CD4-positive, alpha-beta T cell treated with Interleukin-17A for 1 hour (primary cell): ENCODE results near the gene KMT2E.
A peak's percentile ranks its signal among the peaks of the same experiment; 100 is the strongest.

Experiments
- DNase-seq: peaks from one replicate; pipeline ENCODE4 v3.0.0-alpha.2; 2020

The KMT2E gene

DNA sequence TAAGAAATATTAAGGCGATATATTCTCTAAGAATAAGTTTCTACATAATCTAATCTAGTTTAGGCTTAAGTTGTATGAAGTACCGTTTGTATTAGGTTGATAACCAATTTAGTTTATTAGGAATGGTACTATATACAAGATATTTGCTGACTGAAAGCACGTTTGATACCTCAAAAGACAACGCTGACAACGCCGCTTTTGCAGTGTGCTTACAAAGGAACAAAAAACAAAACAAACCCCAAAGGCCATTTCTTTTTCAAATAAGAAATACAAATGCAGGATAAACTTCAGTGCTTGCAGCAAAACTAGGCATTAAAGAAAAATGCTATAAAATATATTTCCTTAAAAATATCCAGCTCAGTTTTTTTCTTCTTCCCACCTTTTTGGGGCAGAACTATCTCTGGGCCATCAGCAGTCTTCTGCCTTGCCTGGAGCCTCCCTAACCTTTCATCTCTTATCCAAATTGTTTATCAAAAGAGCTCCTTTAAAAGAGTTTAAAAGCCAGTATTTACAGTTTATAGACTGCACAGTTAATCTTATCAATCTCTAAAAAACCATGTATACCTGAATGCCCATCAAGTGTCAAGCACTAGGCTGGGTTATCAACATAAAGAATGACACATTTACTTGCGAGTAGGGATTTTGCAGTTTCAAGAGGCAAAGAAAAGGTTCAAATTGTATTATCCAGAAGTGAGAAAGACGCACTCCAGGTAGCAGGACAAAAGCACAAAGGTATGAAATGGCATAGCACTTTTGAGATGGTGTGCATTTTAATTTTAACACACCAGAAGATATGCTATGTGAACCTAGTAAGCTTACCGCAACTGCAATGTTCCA, 4.1 kb upstream of the KMT2E start:
- no peak for DNase-seq

DNA sequence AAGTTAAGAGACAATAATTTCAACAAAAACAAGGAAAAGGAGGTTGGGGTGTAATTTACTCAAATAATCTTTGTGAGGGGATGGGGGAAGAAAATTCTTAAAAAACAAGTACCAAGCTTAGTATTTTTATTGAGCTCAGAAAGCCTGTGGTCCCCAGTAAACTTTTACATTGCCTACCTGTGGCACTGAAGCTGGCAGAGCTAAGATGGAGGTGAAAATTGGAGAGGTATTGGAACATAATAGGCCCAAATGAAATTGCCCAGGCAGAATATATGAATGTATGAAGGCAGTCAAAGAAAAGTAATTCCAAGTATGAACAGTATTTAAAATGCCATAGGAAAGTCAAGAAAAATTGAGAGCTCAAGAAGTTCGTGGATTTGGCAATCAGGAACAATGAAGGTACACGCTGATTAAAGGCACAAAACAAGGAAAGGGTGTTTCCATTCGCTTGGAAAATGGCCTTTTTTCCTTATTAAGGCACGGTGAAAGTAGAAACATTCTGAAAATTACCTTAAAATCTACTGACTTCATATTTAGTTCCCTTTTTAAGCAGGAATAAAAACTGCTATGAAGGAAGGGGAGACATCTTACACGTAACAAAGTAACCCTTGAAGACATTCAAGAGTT, 3.4 kb upstream of the KMT2E start:
- peak; percentile 46 for DNase-seq

DNA sequence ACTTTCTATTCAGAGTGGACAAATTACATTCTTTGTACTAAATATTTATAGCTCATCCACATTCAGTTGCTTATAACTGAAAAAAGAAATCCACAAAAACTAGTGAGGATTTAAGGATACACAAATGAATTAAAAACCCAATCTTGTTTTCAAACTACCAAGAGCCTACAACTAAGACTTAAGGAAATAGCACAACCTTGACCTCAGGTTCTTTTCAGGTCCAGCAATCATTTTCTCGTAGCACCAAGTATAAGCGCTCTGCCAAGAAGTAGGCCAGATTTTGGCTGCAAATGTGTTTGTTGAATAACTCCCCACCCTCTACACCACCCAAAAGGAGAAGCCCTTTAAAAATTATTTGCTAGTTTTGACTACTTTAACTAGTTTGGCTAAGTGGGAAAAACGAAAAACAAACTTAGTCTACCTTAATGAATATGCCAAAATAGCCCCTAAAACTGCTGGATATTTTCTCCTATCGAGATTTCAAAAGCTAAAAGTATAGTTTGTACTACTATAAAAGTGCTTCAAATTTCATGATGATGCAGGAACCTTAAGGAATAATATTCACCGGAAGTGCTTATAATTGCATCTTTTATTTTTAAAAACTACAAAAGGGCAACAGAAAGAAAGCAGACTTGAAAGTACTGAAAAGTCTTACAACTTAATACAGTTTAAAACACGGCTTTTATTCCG, 2.7 kb upstream of the KMT2E start:
- DNase-seq: peak; percentile 55

DNA sequence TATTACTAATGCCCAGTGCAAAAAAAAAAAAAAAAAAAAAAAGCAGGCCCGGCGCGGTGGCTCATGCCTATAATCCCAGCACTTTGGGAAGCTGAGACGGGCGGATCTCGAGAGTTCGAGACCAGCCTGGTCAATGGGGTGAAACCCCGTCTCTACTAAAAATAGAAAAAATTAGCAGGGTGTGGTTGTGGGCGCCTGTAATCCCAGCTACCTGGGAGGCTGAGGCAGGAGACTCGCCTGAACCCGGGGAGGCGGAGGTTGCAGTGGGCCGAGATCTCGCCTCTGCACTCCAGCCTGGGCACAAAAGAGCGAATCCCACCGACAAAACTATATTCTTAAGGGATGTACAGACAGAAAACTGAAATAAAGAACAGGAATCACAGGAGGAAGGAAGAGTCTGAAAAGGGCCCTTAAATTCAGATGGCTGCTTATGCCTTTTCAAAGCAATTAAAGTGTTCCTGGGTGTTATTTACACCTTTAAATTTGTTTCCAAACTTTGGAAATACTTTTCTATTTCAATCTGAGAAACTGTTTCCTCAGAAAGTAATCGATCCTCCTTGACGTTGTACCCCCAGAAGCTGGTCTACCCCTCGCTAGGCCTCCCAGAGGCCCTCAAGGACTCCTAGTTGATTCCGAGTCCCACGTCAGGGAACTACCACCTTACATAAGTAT, 2.0 kb upstream of the KMT2E start:
- DNase-seq: peak; percentile 60

DNA sequence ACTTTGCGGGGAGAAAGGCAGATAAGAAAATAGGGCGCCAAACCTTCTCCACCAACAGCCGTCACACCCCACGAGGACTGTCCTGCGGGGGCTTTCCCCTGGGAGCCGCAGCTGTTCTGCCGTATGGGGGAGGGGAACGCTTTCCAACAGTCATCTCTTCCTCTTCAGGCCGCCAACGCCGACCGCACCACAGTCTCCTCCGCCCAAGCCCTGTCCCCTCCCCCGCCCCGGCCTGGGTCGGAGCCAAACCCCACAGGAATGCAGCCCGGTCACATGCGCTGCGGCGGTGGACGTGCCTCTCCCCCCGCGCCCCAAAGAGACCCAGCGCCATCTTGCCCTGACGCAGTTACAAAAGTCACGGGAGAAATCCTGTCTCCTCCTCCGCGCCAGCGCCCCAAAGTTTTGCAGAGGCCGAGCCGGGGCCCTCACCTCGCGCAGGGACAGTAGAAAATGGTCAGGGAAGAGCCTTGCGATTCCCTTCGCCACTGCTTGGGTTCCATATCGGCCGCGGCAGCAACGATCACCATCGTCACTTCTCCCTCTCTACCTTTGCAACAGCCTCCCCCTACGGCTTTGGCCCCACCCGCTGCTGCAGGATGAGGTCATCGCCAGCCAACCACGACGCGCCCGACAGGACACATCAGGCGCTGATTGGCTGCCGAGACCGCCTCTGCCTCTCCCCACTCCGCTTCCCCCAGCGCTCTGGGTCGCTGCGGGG, 1.3 kb upstream of the KMT2E start:
- peak; percentile 100 for DNase-seq

DNA sequence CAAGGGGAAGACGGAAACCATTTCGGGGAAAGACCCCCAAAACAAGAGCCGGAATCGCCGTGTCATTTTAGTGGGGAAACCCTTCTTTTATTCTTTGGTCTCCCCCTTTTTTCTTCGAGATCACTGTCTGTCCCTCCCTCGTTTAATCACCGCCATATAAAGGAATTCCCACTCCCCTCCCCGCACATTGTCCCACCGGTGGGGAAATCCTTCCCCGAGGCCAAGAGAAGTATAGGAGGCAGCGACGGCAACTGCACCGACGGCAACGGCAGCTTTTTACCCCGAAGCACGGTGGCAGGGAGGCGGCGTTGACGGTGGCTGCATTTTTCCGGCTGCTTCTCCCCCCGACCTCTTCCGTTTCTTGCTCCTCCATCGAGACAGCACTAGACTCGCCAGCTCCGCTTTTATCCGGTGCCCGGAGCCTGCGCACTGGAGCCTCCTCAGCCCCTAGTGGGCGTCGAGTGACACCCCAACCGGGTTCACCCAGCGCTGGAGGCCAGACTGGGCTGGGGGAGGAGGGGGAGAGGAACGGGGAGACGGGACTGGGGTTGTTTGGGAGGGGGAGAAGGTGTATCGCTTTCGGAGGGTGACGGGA, 687 bp upstream of the KMT2E start:
- DNase-seq: peak; percentile 96

DNA sequence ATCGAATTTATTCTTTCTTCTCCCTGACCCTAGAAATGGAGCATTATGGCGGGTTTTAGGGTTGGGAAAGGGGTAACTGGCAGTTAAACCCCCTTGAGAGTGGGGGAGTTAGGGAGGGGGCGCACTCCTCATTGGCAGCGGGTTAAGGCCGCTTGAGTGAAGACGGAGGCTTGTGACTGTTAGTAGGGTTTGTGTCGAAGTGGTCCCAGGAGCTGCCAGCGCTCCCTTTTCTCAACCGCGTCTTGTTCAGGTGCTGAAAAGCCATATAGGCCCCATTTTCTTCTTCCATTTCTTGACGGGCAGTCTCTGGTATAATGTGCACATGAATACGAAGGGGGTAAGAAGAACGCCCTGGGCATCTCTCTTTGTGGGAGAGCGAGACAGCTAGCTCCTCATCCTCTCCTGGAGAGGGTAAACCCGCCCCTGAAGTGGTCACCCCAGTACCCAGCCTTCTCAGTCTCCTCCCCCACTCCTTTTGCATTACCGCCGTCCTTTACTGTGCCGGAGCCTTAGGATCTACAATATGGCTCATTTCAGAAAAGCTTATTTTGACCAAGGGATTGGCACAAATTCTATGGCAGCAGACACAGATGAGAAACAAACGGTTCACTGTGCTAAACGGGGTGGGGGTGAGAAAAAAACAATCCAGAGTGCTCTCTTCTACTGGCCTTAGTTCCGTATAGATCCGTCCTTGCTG, 836 bp downstream of the KMT2E start:
- peak; percentile 86 for DNase-seq

DNA sequence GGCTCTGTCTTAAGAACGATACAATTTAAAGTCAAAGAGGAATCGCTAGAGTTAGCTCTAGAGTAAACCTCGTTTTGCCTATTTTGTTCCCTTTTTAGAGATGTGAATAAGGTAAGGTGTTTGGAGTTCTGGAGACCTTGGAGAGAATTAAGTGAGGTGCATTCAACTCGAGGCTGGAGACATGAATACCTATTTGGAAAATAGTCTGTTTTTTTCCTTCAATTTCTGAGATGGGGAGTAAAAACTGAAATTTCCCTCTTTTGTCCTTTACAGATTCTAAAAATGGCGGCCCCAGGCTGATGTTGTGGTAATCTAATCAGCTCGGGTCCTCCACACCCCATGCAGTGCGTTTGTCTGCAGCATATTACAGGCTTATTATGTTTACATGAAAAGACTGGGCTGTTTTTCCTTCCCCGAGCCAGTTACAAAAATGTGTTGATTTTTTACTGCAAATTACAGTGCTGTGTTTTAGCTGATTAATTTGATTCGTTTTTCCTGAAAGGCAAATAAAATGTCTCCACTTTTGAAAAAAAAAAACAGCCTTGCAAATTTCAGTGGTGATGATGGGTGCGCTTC, 1.5 kb downstream of the KMT2E start:
- peak; percentile 62 for DNase-seq

DNA sequence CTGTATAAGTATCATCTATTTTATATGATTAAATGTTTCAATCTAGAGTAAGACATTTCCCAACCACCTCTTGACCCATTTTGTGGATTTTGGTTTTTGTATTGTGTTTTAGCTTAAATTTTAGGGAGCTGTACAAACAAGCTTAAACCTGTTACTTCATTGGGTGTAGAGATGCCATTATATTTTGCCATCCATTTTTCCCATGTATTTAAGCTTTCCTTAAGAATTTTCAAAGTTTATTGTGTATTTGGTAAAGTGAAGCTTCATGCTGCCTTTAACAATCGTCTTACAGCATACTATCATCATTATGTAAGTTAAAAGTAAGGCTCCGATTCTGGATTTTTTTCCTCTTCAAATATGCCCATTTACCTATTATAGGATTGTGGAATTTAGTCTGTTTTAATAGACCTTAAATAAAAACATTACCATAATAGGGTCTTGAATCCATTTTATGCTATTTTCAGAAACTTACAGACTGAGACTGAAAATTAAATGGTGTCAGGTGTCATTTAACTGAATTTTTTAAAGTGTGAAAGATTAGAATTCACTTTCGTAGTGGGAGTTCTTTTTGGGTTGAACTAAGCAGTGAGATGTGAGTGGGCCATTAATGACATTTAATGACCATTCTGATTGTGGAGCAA, 2.2 kb downstream of the KMT2E start:
- DNase-seq: no peak

DNA sequence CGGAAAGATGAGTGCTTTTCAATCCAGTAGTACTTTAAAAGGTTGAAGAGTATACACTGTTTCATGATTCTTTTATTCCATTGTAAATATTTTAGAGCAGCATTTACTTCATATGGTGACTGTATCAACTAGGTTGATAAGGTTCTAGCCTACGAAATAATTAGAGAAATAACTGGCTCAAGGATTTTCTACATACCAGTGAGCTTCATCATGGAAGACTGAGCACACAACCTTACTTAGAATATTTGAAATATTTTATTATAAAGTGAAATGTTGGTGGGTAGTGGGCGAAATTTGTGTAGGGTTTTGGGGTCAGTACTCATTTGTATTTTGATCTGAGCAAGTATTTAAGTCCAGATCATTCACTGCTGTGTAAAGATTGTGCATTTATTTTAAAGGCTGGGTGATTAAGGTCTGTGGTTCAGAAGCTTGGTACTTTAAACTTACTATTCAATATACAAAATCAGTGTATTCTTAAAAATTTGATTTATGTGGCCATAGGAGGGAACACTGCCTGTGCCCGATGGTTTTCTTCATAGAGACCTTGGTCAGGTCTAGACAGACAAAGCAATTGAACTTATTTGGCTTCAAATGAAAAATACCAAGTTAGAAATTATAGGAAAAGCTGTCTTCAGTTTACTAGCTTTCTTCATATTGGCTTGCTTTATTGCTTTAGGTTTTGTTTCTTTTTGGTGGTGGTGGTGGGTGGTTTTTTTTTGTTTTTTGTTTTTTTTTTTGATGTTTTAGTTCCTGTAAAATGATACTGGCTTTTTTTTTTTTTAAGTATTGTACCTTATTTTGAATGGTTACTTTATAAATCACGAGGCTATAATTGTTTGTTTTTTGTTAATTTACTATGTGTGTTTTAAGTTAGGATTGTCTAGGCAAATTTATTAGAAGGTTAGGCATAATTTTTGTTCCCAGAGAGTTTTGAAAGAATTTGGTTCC, 3.0 kb downstream of the KMT2E start:
- no peak for DNase-seq

DNA sequence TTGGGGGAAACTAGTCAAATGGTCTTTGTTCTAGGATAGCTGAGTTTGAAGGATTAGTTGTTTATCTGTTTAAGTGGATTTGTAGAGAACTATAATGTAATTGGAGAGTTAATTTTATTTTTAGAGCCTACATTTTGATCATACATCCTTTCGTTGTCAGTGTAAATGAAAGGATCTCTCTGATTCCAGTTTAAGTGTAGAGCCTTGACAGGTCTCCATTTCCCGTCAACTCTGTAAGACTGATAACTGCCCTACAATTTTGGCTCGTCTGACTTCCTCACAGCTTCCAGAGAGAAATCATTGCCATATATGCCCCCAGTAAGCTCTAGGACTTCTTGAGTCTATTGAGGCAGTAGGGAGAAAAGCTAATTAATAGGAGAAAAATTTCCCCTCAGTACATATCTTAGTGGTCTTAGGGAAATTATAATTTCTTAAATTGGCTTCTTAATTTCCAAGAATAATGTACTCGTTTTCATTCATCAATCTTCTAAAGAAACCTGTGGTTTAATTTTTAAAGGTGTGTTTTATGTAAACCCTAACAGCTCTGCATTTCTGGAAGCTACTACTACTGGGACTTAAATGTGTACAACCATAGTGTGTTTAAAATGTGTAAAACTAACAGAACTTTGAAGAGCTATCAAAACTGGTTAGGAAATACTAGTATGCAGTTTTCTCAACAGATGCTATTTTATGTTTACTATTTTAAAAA, 3.8 kb downstream of the KMT2E start:
- DNase-seq: no peak

DNA sequence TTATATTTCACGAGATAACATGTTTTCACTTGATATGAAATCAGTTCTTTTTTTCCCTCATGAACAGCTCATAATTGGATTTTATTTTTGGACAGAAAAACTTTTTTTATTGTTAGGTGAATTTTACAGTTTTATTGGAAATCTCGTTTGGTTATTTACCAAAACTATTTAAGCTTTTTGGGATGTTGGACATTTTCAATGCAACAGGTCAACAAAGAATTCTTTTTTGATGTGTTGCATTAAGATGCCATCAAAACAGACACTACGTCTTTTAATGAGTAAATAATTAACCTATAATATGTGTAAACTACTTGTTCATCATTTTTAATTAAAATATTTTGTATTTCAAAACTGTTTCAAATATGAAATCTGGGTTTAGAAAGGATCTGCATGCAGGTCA, 5.3 kb downstream of the KMT2E start:
- DNase-seq: no peak

DNA sequence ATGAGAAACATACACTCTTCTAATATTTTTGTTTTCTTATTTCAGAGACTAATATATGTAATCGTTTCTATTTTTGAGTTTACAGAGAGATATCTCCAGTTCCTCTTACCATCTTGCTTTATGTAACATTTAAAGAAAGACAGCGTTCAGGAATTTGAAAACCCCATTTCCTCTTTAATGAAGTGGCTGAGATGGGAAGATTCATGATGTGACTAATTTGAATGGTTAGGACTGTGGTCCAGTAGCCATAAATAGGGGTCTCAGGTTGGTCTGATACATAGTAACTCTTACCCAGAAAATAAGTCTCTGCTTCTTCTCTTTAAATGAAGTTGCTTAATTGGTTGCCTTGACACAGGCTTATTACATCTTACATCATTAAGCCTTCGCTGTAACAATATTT, 6.9 kb downstream of the KMT2E start:
- DNase-seq: no peak

DNA sequence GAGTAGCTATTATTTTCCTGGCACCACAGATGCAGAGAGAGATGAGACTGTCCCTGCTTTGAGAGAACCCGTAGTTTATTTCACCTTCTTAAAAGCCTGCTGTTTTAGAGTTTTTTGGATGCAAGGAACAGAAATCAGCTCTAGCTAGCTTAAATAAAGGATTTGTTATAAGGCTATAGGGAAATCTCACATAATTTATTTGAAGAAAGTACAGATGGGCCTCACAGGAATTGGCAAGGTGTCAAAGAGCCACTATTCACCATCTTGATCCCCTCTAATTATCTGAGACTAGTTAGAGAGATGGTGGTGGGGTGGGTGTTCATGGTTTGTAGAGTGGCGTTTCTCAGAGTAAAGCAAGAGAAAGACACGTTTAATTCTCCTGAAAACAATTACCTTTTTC, 7.3 kb downstream of the KMT2E start:
- no peak for DNase-seq

DNA sequence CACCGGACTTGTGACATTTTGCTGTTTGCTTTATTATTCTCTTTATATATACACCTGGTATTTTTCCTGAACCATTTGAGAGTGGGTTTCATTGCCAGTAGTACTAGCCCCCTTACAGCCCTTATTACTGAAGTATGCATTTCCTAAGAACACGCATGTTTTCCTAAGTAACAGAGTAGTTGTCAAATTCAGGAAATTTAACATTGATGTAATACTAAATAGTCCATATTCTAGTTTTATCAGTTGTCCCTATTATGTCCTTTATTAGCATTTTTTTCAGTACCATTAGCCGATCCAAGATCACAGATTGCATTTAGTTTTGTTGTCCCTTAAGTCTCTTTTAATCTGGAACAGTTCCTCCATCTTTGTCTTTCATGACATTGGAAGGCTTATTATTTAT, 8.0 kb downstream of the KMT2E start:
- no peak for DNase-seq

DNA sequence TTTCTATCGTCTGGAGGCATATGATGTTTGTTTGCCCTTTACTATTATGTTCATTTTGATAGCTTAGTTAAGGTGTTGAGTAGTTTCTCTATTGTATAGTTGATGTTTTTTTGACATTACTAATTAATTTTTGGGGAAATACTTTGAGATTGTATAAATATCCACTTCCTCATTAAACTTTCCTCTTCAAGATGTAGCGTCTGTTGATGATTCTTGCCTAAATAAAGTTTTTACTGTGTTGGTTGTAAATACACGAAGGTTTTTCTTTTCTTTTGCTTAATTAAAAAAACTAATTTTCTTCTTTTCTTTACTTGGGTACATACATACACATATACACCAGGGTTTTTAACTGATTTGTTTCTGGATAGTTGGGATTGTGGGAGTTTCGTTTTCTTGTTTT, 8.5 kb downstream of the KMT2E start:
- no peak for DNase-seq

DNA sequence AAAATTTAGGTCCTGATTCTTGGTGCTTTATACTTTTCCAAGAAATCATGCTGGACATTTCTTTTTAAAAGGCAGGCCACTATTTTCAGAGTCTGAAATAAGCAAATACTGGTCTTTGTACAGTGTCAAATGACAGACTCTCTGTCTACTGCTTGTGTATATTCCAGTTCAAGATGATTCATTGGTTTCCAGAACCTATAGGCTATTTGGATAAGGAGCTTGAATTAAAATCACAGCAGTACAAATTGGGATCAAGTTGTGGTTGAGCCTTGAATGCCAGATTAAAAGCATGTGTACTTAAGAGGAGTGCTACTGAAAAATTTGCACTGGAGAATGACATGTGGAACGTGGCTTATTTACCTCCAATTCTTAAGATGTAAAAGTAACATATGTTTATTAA, 10.7 kb downstream of the KMT2E start:
- DNase-seq: no peak

DNA sequence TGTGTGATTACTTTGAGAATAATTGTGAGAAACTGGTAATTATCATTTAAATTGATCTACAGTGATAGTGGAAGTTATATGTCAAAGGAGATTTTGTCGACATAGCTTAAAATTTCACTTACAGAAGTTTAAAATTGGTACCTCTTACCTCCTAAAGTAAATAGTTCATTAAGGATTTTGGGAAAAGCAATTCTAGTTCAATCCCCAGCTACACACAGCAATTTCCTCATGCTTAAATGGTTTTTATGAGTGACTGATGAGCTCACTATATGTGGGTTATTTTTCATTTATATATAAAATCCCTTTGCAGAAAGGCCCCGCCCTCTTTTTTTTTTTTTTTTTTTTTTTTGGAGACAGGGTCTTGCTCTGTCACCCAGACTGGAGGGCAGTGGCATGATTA, 12.7 kb downstream of the KMT2E start:
- DNase-seq: no peak
